ENCODE measurements around the gene TIGD2. TPM values are rescaled to one million over a fixed set of nuclear protein-coding genes. Genes with fewer than 3 reads are reported as not detected.

Gene TIGD2
- total RNA-seq, 2 donors from 2014 or later, result 2.8 TPM

GRCh38 chr4:89160806-89161205 is 49.5 kb downstream of the TIGD2 start:
- no peak for ATAC-seq (ENCODE audit: insufficient number of reproducible peaks, low FRiP score, low read depth)
- H3K9me3 ChIP-seq, result no peaks in the 10 kb centered on the region
- no peak overlapping the region for H3K27ac ChIP-seq
- no peaks in the 10 kb centered on the region for H3K4me1 ChIP-seq (ENCODE audit: control insufficient read depth in 1 of 2, low read depth in 2 of 2)
- H3K27me3 ChIP-seq (replicated peaks; ENCODE audit: insufficient read depth), result no peaks in the 10 kb centered on the region
- no peak for TF ChIP-seq CTCF (IDR thresholded peaks at IDR 0.05)
- no peak for DNase-seq (ENCODE audit: low spot score)
- no peak overlapping the region for H3K4me3 ChIP-seq
- no peaks in the 10 kb centered on the region for H3K36me3 ChIP-seq

- H3K9me3 ChIP-seq, result no peaks in the 10 kb centered on the region
- no peaks in the 10 kb centered on the region for H3K4me1 ChIP-seq (ENCODE audit: control insufficient read depth in 1 of 2, low read depth in 2 of 2)
- no peak for TF ChIP-seq CTCF (IDR thresholded peaks at IDR 0.05)
Observed at GRCh38 chr4:89161841-89162240, 50.5 kb downstream of the TIGD2 start.

GRCh38 chr4:89162496-89162895 is 51.2 kb downstream of the TIGD2 start:
- Histone ChIP-seq H3K27ac (no peak overlapping the region), H3K4me1 (ENCODE audit: control insufficient read depth in 1 of 2, low read depth in 2 of 2) (no peaks in the 10 kb centered on the region), H3K36me3 (no peaks in the 10 kb centered on the region), H3K4me3 (no peak overlapping the region), H3K9me3 (no peaks in the 10 kb centered on the region), H3K27me3 (replicated peaks; ENCODE audit: insufficient read depth) (no peaks in the 10 kb centered on the region)
- DNase-seq (ENCODE audit: low spot score), result no peak
- ATAC-seq (ENCODE audit: insufficient number of reproducible peaks, low FRiP score, low read depth), result no peak
- TF ChIP-seq CTCF (IDR thresholded peaks at IDR 0.05), result no peak

More at GRCh38 chr4:89161841-89162240, 50.5 kb downstream of the TIGD2 start:
- DNase-seq (ENCODE audit: low spot score) (no peak), ATAC-seq (ENCODE audit: insufficient number of reproducible peaks, low FRiP score, low read depth) (no peak)
- no peaks in the 10 kb centered on the region for H3K27me3 ChIP-seq (replicated peaks; ENCODE audit: insufficient read depth)
- no peaks in the 10 kb centered on the region for H3K36me3 ChIP-seq
- H3K4me3 ChIP-seq, result no peak overlapping the region
- no peak overlapping the region for H3K27ac ChIP-seq

- no peak for TF ChIP-seq CTCF (IDR thresholded peaks at IDR 0.05)
- no peak overlapping the region for H3K27ac ChIP-seq
- H3K36me3 ChIP-seq, result no peaks in the 10 kb centered on the region
- no peak for ATAC-seq (ENCODE audit: insufficient number of reproducible peaks, low FRiP score, low read depth)
- DNase-seq (ENCODE audit: low spot score), result no peak
- no peaks in the 10 kb centered on the region for H3K27me3 ChIP-seq (replicated peaks; ENCODE audit: insufficient read depth)
- H3K4me3 ChIP-seq, result no peak overlapping the region
- no peaks in the 10 kb centered on the region for H3K4me1 ChIP-seq (ENCODE audit: control insufficient read depth in 1 of 2, low read depth in 2 of 2)
- no peaks in the 10 kb centered on the region for H3K9me3 ChIP-seq
Observed at GRCh38 chr4:89162987-89163386, 51.7 kb downstream of the TIGD2 start.

- H3K4me1 ChIP-seq (ENCODE audit: control insufficient read depth in 1 of 2, low read depth in 2 of 2), result no peaks in the 10 kb centered on the region
- no peaks in the 10 kb centered on the region for H3K27me3 ChIP-seq (replicated peaks; ENCODE audit: insufficient read depth)
- no peak for DNase-seq (ENCODE audit: low spot score)
- H3K9me3 ChIP-seq, result no peaks in the 10 kb centered on the region
- no peak overlapping the region for H3K27ac ChIP-seq
- no peak overlapping the region for H3K4me3 ChIP-seq
- ATAC-seq (ENCODE audit: insufficient number of reproducible peaks, low FRiP score, low read depth), result no peak
- H3K36me3 ChIP-seq, result no peaks in the 10 kb centered on the region
- TF ChIP-seq CTCF (IDR thresholded peaks at IDR 0.05), result no peak
Observed at GRCh38 chr4:89164400-89164799, 53.1 kb downstream of the TIGD2 start.

Other genes with a start within 250 kb of the TIGD2 start
- 10 to 100 TPM; 27.3 to 32.5 TPM for gene FAM13A, start 54.3 kb upstream of the TIGD2 start, total RNA-seq
- gene GPRIN3, start 196.3 kb downstream of the TIGD2 start, total RNA-seq, result 1 to 10 TPM; 5.7 to 9.0 TPM

Measured in thoracic aorta (tissue), 2 donors.